GM12878 (cell line): Measurements from ENCODE around the gene COL4A4. TPM values are rescaled to one million over a fixed set of nuclear protein-coding genes. Genes with fewer than 3 reads are reported as not detected.

ENCODE experiments used
- ATAC-seq: fragments of 200-7000 bp; cut with Tn5 transposase; 3 replicates; pipeline ENCODE4 v1.9.1; 2020; ENCODE audit warnings: mild to moderate bottlenecking, moderate library complexity
- BruUV-seq: library from RNA; stranded (reverse); fragments of 400-500 nt; replicated peaks from 2 replicates; lab custom pipeline; 2021; lab: Mats Ljungman, UMichigan
- CTCF ChIA-PET: fragments of 300-600 bp; sonication (Branson Sonifier 250); formaldehyde crosslinking; extraction: SDS; loops from one replicate; lab custom pipeline; 2021; ENCODE audit warnings: inconsistent platforms; lab: Yijun Ruan, JAX
- POLR2A ChIA-PET: fragments of 350-600 bp; formaldehyde crosslinking; extraction: SDS; loops from one replicate; lab custom pipeline; 2021; ENCODE audit warnings: inconsistent platforms; lab: Charles Lee
- RAD21 ChIA-PET: fragments of 300-600 bp; sonication (Branson Sonifier 250); formaldehyde crosslinking; loops from one replicate; lab custom pipeline; 2023; ENCODE audit warnings: antibody characterized with exemption; ENCODE audit not compliant: unreplicated experiment; lab: Charles Lee
- SMC1A ChIA-PET: fragments of 300-600 bp; sonication (Branson Sonifier 250); formaldehyde crosslinking; loops from one replicate; lab custom pipeline; 2023; ENCODE audit not compliant: unreplicated experiment, uncharacterized antibody; lab: Charles Lee
- DNase-seq: peaks from one replicate; pipeline ENCODE4 v3.0.0-alpha.2; 2011; ENCODE audit warnings: low read depth, low spot score
- FAIRE-seq: peaks from 3 replicates; lab custom pipeline; 2011; peaks lifted over from hg19 to GRCh38; lab: Jason Lieb, UNC
- H2AFZ ChIP-seq: 2 replicates; pipeline ENCODE4 v1.6.0; 2011; ENCODE audit warnings: low read depth, low read length, control low read depth; ENCODE audit not compliant: control insufficient read depth
- H3K27ac ChIP-seq: 2 replicates; pipeline ENCODE4 v1.5.1; 2011; ENCODE audit warnings: control low read depth; ENCODE audit not compliant: control insufficient read depth, insufficient read depth
- H3K27me3 ChIP-seq, 2 experiments: replicated peaks in 1 of 2; 2 replicates each; pipeline versions ENCODE4 v1.6.0 to v1.6.1; 2011; ENCODE audit warnings: low read length in 1 of 2; ENCODE audit not compliant: control insufficient read depth in 2 of 2, insufficient read depth in 2 of 2
- H3K36me3 ChIP-seq, 2 experiments: 2 replicates each; pipeline ENCODE4 v1.5.1; 2011; ENCODE audit warnings: low read length in 1 of 2; ENCODE audit not compliant: control insufficient read depth in 2 of 2, insufficient read depth in 2 of 2
- H3K4me1 ChIP-seq: 2 replicates; pipeline ENCODE4 v1.6.1; 2011; ENCODE audit warnings: mild to moderate bottlenecking, low read length, moderate library complexity, mixed read lengths; ENCODE audit not compliant: control insufficient read depth, insufficient read depth
- H3K4me2 ChIP-seq: 2 replicates; pipeline ENCODE4 v1.6.0; 2011; ENCODE audit warnings: control low read depth; ENCODE audit not compliant: control insufficient read depth, insufficient read depth
- H3K4me3 ChIP-seq: fragments of 200-600 bp; sonication (generic); 2 replicates; pipeline ENCODE4 v1.5.1; 2016
- H3K79me2 ChIP-seq: 2 replicates; pipeline ENCODE4 v1.6.0; 2011; ENCODE audit warnings: low read length; ENCODE audit not compliant: control insufficient read depth, insufficient read depth
- H3K9ac ChIP-seq: 2 replicates; pipeline ENCODE4 v1.8.0; 2011; ENCODE audit warnings: low read length, control low read depth, mixed read lengths; ENCODE audit not compliant: control insufficient read depth, insufficient read depth
- H3K9me3 ChIP-seq: replicated peaks from 3 replicates; pipeline ENCODE4 v1.5.1; 2011; ENCODE audit warnings: mild to moderate bottlenecking, low read length; ENCODE audit not compliant: control insufficient read depth, insufficient read depth
- H4K20me1 ChIP-seq: 2 replicates; pipeline ENCODE4 v1.6.0; 2011; ENCODE audit not compliant: control insufficient read depth, insufficient read depth
- BCL3 ChIP-seq: IDR thresholded peaks from 2 replicates; pipeline ENCODE4 v1.6.1; 2011; ENCODE audit warnings: borderline replicate concordance, low read depth, mild to moderate bottlenecking, moderate library complexity, low read length; ENCODE audit not compliant: insufficient read depth, poor library complexity, severe bottlenecking
- CTCF ChIP-seq, 3 experiments: IDR thresholded peaks in 2 of 3; conservative IDR thresholded peaks in 1 of 3; 2 replicates each; pipeline ENCODE4 v1.5.1; 2011; ENCODE audit warnings: low read depth in 3 of 3, low read length in 3 of 3, mild to moderate bottlenecking in 3 of 3, control low read depth in 2 of 3, moderate library complexity in 2 of 3, inconsistent platforms in 1 of 3, mixed read lengths in 1 of 3; ENCODE audit not compliant: control insufficient read depth in 2 of 3, insufficient read depth in 1 of 3; ENCODE audit errors: extremely low read depth in 1 of 3
- IKZF2 ChIP-seq, 2 experiments: fragments of 450-650 bp; IDR thresholded peaks; 2 replicates each; pipeline ENCODE4 v1.6.1; 2017; ENCODE audit warnings: mild to moderate bottlenecking in 2 of 2, moderate library complexity in 2 of 2
- RAD21 ChIP-seq: IDR thresholded peaks from 2 replicates; pipeline ENCODE4 v1.6.1; 2011; ENCODE audit warnings: mild to moderate bottlenecking, low read depth, low read length, moderate library complexity; ENCODE audit not compliant: insufficient read depth
- SMC3 ChIP-seq: IDR thresholded peaks from 2 replicates; pipeline ENCODE4 v1.6.1; 2011; ENCODE audit warnings: low read length, improper control_type of control experiment, borderline replicate concordance
- WRNIP1 ChIP-seq: IDR thresholded peaks from 2 replicates; pipeline ENCODE4 v1.6.1; 2011; ENCODE audit warnings: low read depth, low read length, improper control_type of control experiment, borderline replicate concordance
- WGBS: methylation state at CpG from one replicate; pipeline ENCODE4 v1.1.6; 2016; ENCODE audit warnings: low lambda C conversion rate; ENCODE audit not compliant: insufficient replicate concordance, insufficient coverage; ENCODE audit errors: missing lambda C conversion rate; 5-methylcytosine and 5-hydroxymethylcytosine counted together
- in situ Hi-C: fragments of 300-500 bp; cut with MboI; formaldehyde crosslinking; loops from 9 replicates; pipeline ENCODE4 v1.14.3; 2018; ENCODE audit warnings: mixed read lengths
- intact Hi-C: fragments of 100-400 bp; cut with micrococcal nuclease; formaldehyde crosslinking; loops from one replicate; pipeline ENCODE4 v1.14.2; 2022; ENCODE audit not compliant: unreplicated experiment
- polyA plus RNA-seq, 11 experiments: library from polyadenylated mRNA; depleted of rRNA in 4 of 11; unstranded in 6 of 11; stranded (reverse) in 5 of 11; fragments of >200 nt; fragmentation: Nextera tagmentation in 4 of 11; fragmentation: Illumina TruSeq in 1 of 11; extraction: Ambion mirVana in 4 of 11; extraction: Trizol in 1 of 11; gene quantifications; 1 replicate in 1 of 11; 2 replicates in 10 of 11; pipeline versions ENCODE4 v1.2.1 to v1.2.3, GENCODE V29; 2011 to 2016; ENCODE audit warnings: inconsistent platforms in 2 of 11, missing spikeins in 2 of 11, low read depth in 1 of 11
- total RNA-seq, 4 experiments: library from RNA; depleted of rRNA in 3 of 4; stranded (reverse); fragments of >200 nt in 3 of 4; fragmentation: Illumina TruSeq in 1 of 4; extraction: Trizol in 1 of 4; gene quantifications; 2 replicates each; pipeline versions ENCODE4 v1.2.1 to v1.2.3, GENCODE V29; 2013 to 2021

Gene COL4A4
- total and polyA plus RNA-seq, 10 of the 15 experiments (the other 5 are each of a cell fraction or from before 2014, with no cell fraction given): 0.19 to 4.0 (median 2.1) TPM

- intact Hi-C loops (loop anchor here (2.0 to 5.0 kb wide), 4 partner anchors 70 to 1438 kb away; no protein-coding TSS in a partner anchor), in situ Hi-C loops (loop anchor here (5.0 kb wide), 1 partner anchor 1445 kb away; no protein-coding TSS in a partner anchor)
- H3K9ac ChIP-seq: no peak overlapping the region
- CTCF ChIA-PET: interaction anchor here (0.7 to 1.8 kb wide), 2 partner anchors 1218 to 1304 kb away, joined by 3 to 6 read pairs; no protein-coding TSS in a partner anchor
- H3K27me3 ChIP-seq: no peaks in the 10 kb centered on the region
- peak; percentile 85 for TF ChIP-seq RAD21
- TF ChIP-seq IKZF2 (IDR thresholded peaks at IDR 0.05): no peak
- no peak for TF ChIP-seq BCL3
- TF ChIP-seq WRNIP1: no peak
- TF ChIP-seq SMC3: peak; percentile 66
- TF ChIP-seq CTCF (IDR thresholded peaks at IDR 0.05 in 2 of 3, conservative IDR thresholded peaks at IDR 0.05 in 1 of 3; ENCODE audit: control insufficient read depth in 2 of 3, extremely low read depth in 1 of 3, insufficient read depth in 1 of 3, low read depth in 3 of 3, low read length in 3 of 3): peak; percentile 70 to 83 (median 71)
- SMC1A ChIA-PET: interaction anchor here (0.6 to 0.7 kb wide), 2 partner anchors 305 to 417 kb away, joined by 3 read pairs; no protein-coding TSS in a partner anchor
- RAD21 ChIA-PET: interaction anchor here (0.8 kb wide), 1 partner anchor 11 kb away, joined by 3 read pairs; no protein-coding TSS in a partner anchor
- no TSS peak for BruUV-seq
- no peak overlapping the region for H2AFZ ChIP-seq
- ATAC-seq (peak; percentile 86), FAIRE-seq (peak; percentile 59), DNase-seq (no peak)
- H3K79me2 ChIP-seq: no peaks in the 10 kb centered on the region
- H3K4me3 ChIP-seq: no peak overlapping the region
- H3K9me3 ChIP-seq: no peaks in the 10 kb centered on the region
- no peak overlapping the region for H3K4me2 ChIP-seq
- POLR2A ChIA-PET: interaction anchor here (0.7 kb wide), 1 partner anchor 236 kb away, joined by 4 read pairs; no protein-coding TSS in a partner anchor
- no peaks in the 10 kb centered on the region for H3K4me1 ChIP-seq
- no peaks in the 10 kb centered on the region for H4K20me1 ChIP-seq
- 85% methylated on average over 9 of the region's 9 CpGs for WGBS
- H3K36me3 ChIP-seq: no peaks in the 10 kb centered on the region
- H3K27ac ChIP-seq: no peak overlapping the region
Observed at GRCh38 chr2:227106845-227107759, 56.9 kb downstream of the COL4A4 start.
